ENCODE measurements around the gene CDC42BPA.

- TF ChIP-seq POLR2A (IDR thresholded peaks at IDR 0.05): no peak
- TF ChIP-seq, protein P1, sequence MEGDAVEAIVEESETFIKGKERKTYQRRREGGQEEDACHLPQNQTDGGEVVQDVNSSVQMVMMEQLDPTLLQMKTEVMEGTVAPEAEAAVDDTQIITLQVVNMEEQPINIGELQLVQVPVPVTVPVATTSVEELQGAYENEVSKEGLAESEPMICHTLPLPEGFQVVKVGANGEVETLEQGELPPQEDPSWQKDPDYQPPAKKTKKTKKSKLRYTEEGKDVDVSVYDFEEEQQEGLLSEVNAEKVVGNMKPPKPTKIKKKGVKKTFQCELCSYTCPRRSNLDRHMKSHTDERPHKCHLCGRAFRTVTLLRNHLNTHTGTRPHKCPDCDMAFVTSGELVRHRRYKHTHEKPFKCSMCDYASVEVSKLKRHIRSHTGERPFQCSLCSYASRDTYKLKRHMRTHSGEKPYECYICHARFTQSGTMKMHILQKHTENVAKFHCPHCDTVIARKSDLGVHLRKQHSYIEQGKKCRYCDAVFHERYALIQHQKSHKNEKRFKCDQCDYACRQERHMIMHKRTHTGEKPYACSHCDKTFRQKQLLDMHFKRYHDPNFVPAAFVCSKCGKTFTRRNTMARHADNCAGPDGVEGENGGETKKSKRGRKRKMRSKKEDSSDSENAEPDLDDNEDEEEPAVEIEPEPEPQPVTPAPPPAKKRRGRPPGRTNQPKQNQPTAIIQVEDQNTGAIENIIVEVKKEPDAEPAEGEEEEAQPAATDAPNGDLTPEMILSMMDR (IDR thresholded peaks at IDR 0.05): no peak
These were observed 148.9 kb downstream of the CDC42BPA start for GRCh38 chr1:227169343-227169742.
